HUES48 (cell line): ENCODE results near the gene NEURL1.

ENCODE experiments used
- H3K27ac ChIP-seq: one replicate; pipeline ENCODE4 v1.7.0; 2013; ENCODE audit warnings: low read depth, low read length, inconsistent platforms
- H3K27me3 ChIP-seq: 2 replicates; pipeline ENCODE4 v1.6.1; 2013; ENCODE audit warnings: mild to moderate bottlenecking, low read length; ENCODE audit not compliant: control insufficient read depth, insufficient read depth
- H3K36me3 ChIP-seq: 2 replicates; pipeline ENCODE4 v1.6.1; 2013; ENCODE audit warnings: low read length; ENCODE audit not compliant: control insufficient read depth, insufficient read depth
- H3K4me1 ChIP-seq: 2 replicates; pipeline ENCODE4 v1.6.1; 2013; ENCODE audit warnings: mild to moderate bottlenecking, low read length; ENCODE audit not compliant: control insufficient read depth, insufficient read depth
- H3K4me3 ChIP-seq: 2 replicates; pipeline ENCODE4 v1.5.1; 2013; ENCODE audit warnings: mild to moderate bottlenecking, low read depth, low read length
- H3K9ac ChIP-seq: 2 replicates; pipeline ENCODE4 v1.6.1; 2013; ENCODE audit warnings: mild to moderate bottlenecking, low read depth, low read length, moderate library complexity
- H3K9me3 ChIP-seq: 2 replicates; pipeline ENCODE4 v1.6.1; 2013; ENCODE audit warnings: low read length; ENCODE audit not compliant: control insufficient read depth, insufficient read depth

Gene NEURL1

GRCh38 chr10:103568505-103568904, 75.0 kb downstream of the NEURL1 start:
- Histone ChIP-seq H3K4me3 (no peak overlapping the region), H3K27ac (no peak overlapping the region), H3K36me3 (no peaks in the 10 kb centered on the region), H3K4me1 (no peaks in the 10 kb centered on the region), H3K27me3 (no peaks in the 10 kb centered on the region), H3K9ac (no peak overlapping the region), H3K9me3 (no peaks in the 10 kb centered on the region)

GRCh38 chr10:103569896-103570295, 76.4 kb downstream of the NEURL1 start:
- Histone ChIP-seq H3K4me1 (no peaks in the 10 kb centered on the region), H3K9ac (no peak overlapping the region), H3K36me3 (no peaks in the 10 kb centered on the region), H3K27me3 (no peaks in the 10 kb centered on the region), H3K27ac (no peak overlapping the region), H3K4me3 (no peak overlapping the region), H3K9me3 (no peaks in the 10 kb centered on the region)

GRCh38 chr10:103570844-103571655, 77.5 kb downstream of the NEURL1 start:
- no peak overlapping the region for H3K9ac ChIP-seq
- H3K4me3 ChIP-seq, result no peak overlapping the region
- H3K36me3 ChIP-seq, result no peaks in the 10 kb centered on the region
- H3K27me3 ChIP-seq, result no peaks in the 10 kb centered on the region
- no peaks in the 10 kb centered on the region for H3K9me3 ChIP-seq
- H3K27ac ChIP-seq, result no peak overlapping the region
- H3K4me1 ChIP-seq, result no peaks in the 10 kb centered on the region

GRCh38 chr10:103571656-103571975, 78.1 kb downstream of the NEURL1 start:
- H3K27ac ChIP-seq, result no peak overlapping the region
- H3K27me3 ChIP-seq, result no peaks in the 10 kb centered on the region
- no peak overlapping the region for H3K4me3 ChIP-seq
- no peaks in the 10 kb centered on the region for H3K36me3 ChIP-seq
- H3K9ac ChIP-seq, result no peak overlapping the region
- no peaks in the 10 kb centered on the region for H3K9me3 ChIP-seq
- H3K4me1 ChIP-seq, result no peaks in the 10 kb centered on the region

GRCh38 chr10:103572347-103573204, 79.1 kb downstream of the NEURL1 start:
- H3K27ac ChIP-seq, result no peak overlapping the region
- H3K4me3 ChIP-seq, result no peak overlapping the region
- no peak overlapping the region for H3K9ac ChIP-seq
- H3K9me3 ChIP-seq, result no peaks in the 10 kb centered on the region
- no peaks in the 10 kb centered on the region for H3K36me3 ChIP-seq
- no peaks in the 10 kb centered on the region for H3K27me3 ChIP-seq
- H3K4me1 ChIP-seq, result no peaks in the 10 kb centered on the region

GRCh38 chr10:103573205-103573487, 79.6 kb downstream of the NEURL1 start:
- no peak overlapping the region for H3K27ac ChIP-seq
- H3K36me3 ChIP-seq, result no peaks in the 10 kb centered on the region
- H3K9ac ChIP-seq, result no peak overlapping the region
- H3K4me3 ChIP-seq, result no peak overlapping the region
- no peaks in the 10 kb centered on the region for H3K9me3 ChIP-seq
- H3K4me1 ChIP-seq, result no peaks in the 10 kb centered on the region
- H3K27me3 ChIP-seq, result no peaks in the 10 kb centered on the region

GRCh38 chr10:103574097-103575061, 80.9 kb downstream of the NEURL1 start:
- H3K9ac ChIP-seq, result no peak overlapping the region
- no peaks in the 10 kb centered on the region for H3K36me3 ChIP-seq
- H3K27me3 ChIP-seq, result no peaks in the 10 kb centered on the region
- H3K4me3 ChIP-seq, result no peak overlapping the region
- no peak overlapping the region for H3K27ac ChIP-seq
- no peaks in the 10 kb centered on the region for H3K4me1 ChIP-seq
- H3K9me3 ChIP-seq, result no peaks in the 10 kb centered on the region

GRCh38 chr10:103575416-103576075, 82.0 kb downstream of the NEURL1 start:
- H3K36me3 ChIP-seq, result no peaks in the 10 kb centered on the region
- no peak overlapping the region for H3K4me3 ChIP-seq
- H3K27ac ChIP-seq, result no peak overlapping the region
- no peaks in the 10 kb centered on the region for H3K4me1 ChIP-seq
- H3K9ac ChIP-seq, result no peak overlapping the region
- H3K27me3 ChIP-seq, result no peaks in the 10 kb centered on the region
- no peaks in the 10 kb centered on the region for H3K9me3 ChIP-seq

GRCh38 chr10:103576076-103576471, 82.6 kb downstream of the NEURL1 start:
- no peaks in the 10 kb centered on the region for H3K4me1 ChIP-seq
- H3K27ac ChIP-seq, result no peak overlapping the region
- no peak overlapping the region for H3K4me3 ChIP-seq
- no peaks in the 10 kb centered on the region for H3K9me3 ChIP-seq
- no peak overlapping the region for H3K9ac ChIP-seq
- H3K27me3 ChIP-seq, result no peaks in the 10 kb centered on the region
- H3K36me3 ChIP-seq, result no peaks in the 10 kb centered on the region

- H3K9ac ChIP-seq, result no peak overlapping the region
- H3K27ac ChIP-seq, result no peak overlapping the region
- H3K4me3 ChIP-seq, result no peak overlapping the region
- no peaks in the 10 kb centered on the region for H3K36me3 ChIP-seq
- no peaks in the 10 kb centered on the region for H3K4me1 ChIP-seq
- no peaks in the 10 kb centered on the region for H3K27me3 ChIP-seq
- H3K9me3 ChIP-seq, result no peaks in the 10 kb centered on the region
Measured at GRCh38 chr10:103576862-103577261, 83.4 kb downstream of the NEURL1 start.
